HL-60 (cell line): ENCODE data around the gene SMIM21.

ENCODE experiments used
- CTCF ChIP-seq: IDR thresholded peaks from one replicate; pipeline ENCODE4 v1.5.1; 2011; ENCODE audit warnings: low read length, control low read depth, inconsistent platforms; ENCODE audit not compliant: insufficient read depth
- GABPA ChIP-seq: IDR thresholded peaks from 2 replicates; pipeline ENCODE4 v1.6.1; 2012; ENCODE audit warnings: low read depth
- POLR2AphosphoS5 ChIP-seq: IDR thresholded peaks from 2 replicates; pipeline ENCODE4 v1.6.1; 2012; ENCODE audit warnings: low read depth
- REST ChIP-seq: IDR thresholded peaks from 2 replicates; pipeline ENCODE4 v1.6.1; 2012; ENCODE audit warnings: low read depth; ENCODE audit not compliant: insufficient replicate concordance
- SPI1 ChIP-seq: IDR thresholded peaks from 2 replicates; pipeline ENCODE4 v1.6.1; 2012; ENCODE audit warnings: low read depth, mild to moderate bottlenecking, borderline replicate concordance

GRCh38 chr18:75437979-75438378 lies 10.5 kb upstream of the SMIM21 start:
- TF ChIP-seq CTCF (no peak), GABPA (no peak), POLR2AphosphoS5 (no peak), REST (no peak), SPI1 (no peak)
